WTC11 (cell line): ENCODE data around the gene TRAPPC3.

Source experiments
- NR2C2 ChIP-seq: sonication (generic); formaldehyde crosslinking; IDR thresholded peaks from 2 replicates; pipeline ENCODE4 v1.8.0; 2022; ENCODE audit warnings: mild to moderate bottlenecking, missing genetic modification reagents
- ZNF423 ChIP-seq: fragments of 250-450 bp; sonication (Bioruptor Pico); IDR thresholded peaks from 2 replicates; pipeline ENCODE4 v2.1.2; 2022; ENCODE audit warnings: mild to moderate bottlenecking, moderate library complexity
- TF ChIP-seq, protein P1 (sequence below): sonication (generic); formaldehyde crosslinking; IDR thresholded peaks from 2 replicates; pipeline ENCODE4 v1.8.1; 2022; ENCODE audit warnings: mild to moderate bottlenecking, moderate library complexity, missing genetic modification reagents
- TF ChIP-seq, protein P2 (sequence below): fragments of 200-600 bp; IDR thresholded peaks from 2 replicates; pipeline ENCODE4 v1.8.0; 2022; ENCODE audit warnings: antibody characterized with exemption
- TF ChIP-seq, protein P3 (sequence below): sonication (generic); formaldehyde crosslinking; IDR thresholded peaks from 2 replicates; pipeline ENCODE4 v1.8.1; 2023; ENCODE audit warnings: mild to moderate bottlenecking, missing genetic modification reagents, moderate library complexity

DNA sequence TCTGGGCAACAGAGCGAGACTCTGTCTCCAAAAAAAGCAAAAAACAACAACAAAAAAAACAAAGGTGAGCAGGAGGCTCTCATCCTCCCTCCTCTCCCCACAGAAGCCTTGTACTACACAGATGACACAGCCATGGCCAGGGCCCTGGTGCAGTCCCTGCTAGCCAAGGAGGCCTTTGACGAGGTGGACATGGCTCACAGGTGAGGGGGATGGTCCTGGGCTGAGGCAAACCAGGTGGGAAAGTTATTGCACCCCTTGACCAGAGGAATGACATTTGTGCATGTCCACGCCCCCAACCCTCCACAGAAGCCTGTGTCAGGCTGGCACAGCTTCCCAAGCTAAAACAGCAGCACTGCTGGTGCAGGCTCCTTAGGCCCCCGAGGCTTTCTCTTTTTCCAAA, 58.1 kb downstream of the TRAPPC3 start:
- TF ChIP-seq NR2C2 (CRISPR knock-in tag) (no peak), ZNF423 (CRISPR knock-in tag) (no peak)
- TF ChIP-seq, protein P1, sequence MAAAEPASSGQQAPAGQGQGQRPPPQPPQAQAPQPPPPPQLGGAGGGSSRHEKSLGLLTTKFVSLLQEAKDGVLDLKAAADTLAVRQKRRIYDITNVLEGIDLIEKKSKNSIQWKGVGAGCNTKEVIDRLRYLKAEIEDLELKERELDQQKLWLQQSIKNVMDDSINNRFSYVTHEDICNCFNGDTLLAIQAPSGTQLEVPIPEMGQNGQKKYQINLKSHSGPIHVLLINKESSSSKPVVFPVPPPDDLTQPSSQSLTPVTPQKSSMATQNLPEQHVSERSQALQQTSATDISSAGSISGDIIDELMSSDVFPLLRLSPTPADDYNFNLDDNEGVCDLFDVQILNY (CRISPR knock-in tag) = no peak
- TF ChIP-seq, protein P2, sequence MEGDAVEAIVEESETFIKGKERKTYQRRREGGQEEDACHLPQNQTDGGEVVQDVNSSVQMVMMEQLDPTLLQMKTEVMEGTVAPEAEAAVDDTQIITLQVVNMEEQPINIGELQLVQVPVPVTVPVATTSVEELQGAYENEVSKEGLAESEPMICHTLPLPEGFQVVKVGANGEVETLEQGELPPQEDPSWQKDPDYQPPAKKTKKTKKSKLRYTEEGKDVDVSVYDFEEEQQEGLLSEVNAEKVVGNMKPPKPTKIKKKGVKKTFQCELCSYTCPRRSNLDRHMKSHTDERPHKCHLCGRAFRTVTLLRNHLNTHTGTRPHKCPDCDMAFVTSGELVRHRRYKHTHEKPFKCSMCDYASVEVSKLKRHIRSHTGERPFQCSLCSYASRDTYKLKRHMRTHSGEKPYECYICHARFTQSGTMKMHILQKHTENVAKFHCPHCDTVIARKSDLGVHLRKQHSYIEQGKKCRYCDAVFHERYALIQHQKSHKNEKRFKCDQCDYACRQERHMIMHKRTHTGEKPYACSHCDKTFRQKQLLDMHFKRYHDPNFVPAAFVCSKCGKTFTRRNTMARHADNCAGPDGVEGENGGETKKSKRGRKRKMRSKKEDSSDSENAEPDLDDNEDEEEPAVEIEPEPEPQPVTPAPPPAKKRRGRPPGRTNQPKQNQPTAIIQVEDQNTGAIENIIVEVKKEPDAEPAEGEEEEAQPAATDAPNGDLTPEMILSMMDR = no peak
- TF ChIP-seq, protein P3, sequence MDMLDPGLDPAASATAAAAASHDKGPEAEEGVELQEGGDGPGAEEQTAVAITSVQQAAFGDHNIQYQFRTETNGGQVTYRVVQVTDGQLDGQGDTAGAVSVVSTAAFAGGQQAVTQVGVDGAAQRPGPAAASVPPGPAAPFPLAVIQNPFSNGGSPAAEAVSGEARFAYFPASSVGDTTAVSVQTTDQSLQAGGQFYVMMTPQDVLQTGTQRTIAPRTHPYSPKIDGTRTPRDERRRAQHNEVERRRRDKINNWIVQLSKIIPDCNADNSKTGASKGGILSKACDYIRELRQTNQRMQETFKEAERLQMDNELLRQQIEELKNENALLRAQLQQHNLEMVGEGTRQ (CRISPR knock-in tag) = no peak
